AG10803 (cell line): ENCODE data around the gene ACAP1.

ENCODE experiments used
- DNase-seq: peaks from one replicate; pipeline ENCODE4 v3.0.0; 2010; ENCODE audit warnings: low read depth
- H3K4me3 ChIP-seq: 2 replicates; pipeline ENCODE4 v1.5.1; 2011; ENCODE audit warnings: mild to moderate bottlenecking, low read length, control low read depth
- CTCF ChIP-seq: conservative IDR thresholded peaks from 2 replicates; pipeline ENCODE4 v1.5.1; 2011; ENCODE audit warnings: mild to moderate bottlenecking, low read length, control low read depth, inconsistent platforms

ACAP1 gene

GRCh38 chr17:7306911-7307685 lies 29.2 kb upstream of the ACAP1 start, which contains the start of gene EIF5A:
Gene EIF5A, plus strand, starts transcription at chr17:7307628. Its CDS starts 2,008 bp downstream, at chr17:7309636.
- no peak for TF ChIP-seq CTCF
- DNase-seq: peak; percentile 100
- peak within 1 kb of the TSS; percentile 93 for H3K4me3 ChIP-seq

- H3K4me3 ChIP-seq: peak overlapping the region; percentile 93
- no peak for TF ChIP-seq CTCF
- peak; percentile 39 for DNase-seq
Observed at GRCh38 chr17:7307686-7308624, 28.4 kb upstream of the ACAP1 start.

- DNase-seq: peak; percentile 77
- no peak for TF ChIP-seq CTCF
- H3K4me3 ChIP-seq: peak overlapping the region; percentile 93
Observed at GRCh38 chr17:7308625-7309433, 27.5 kb upstream of the ACAP1 start.

GRCh38 chr17:7309628-7310027 lies 26.7 kb upstream of the ACAP1 start:
- peak overlapping the region; percentile 93 for H3K4me3 ChIP-seq
- TF ChIP-seq CTCF: no peak
- DNase-seq: no peak

- no peak for DNase-seq
- TF ChIP-seq CTCF: no peak
- no peak overlapping the region for H3K4me3 ChIP-seq
Observed at GRCh38 chr17:7311110-7311705, 25.1 kb upstream of the ACAP1 start.

- H3K4me3 ChIP-seq: no peak overlapping the region
- DNase-seq: no peak
- TF ChIP-seq CTCF: no peak
Observed at GRCh38 chr17:7312432-7313087, 23.8 kb upstream of the ACAP1 start.
